GM18870 (cell line): ENCODE results near the gene PTPRG.
"Not testable (repeated sequence)": the region's sequence is repeated elsewhere in the genome, so short reads cannot be mapped to it uniquely, and the experiment has no call there.

Experiments used
- ATAC-seq: cut with Tn5 transposase; IDR thresholded peaks from one replicate; pipeline ENCODE4 v1.9.1; 2021; ENCODE audit warnings: moderate library complexity; ENCODE audit not compliant: unreplicated experiment

The PTPRG gene

GRCh38 chr3:61790411-61790810 lies 229.0 kb downstream of the PTPRG start:
- no peak for ATAC-seq

GRCh38 chr3:61793056-61793455 lies 231.7 kb downstream of the PTPRG start:
- no peak for ATAC-seq

- ATAC-seq, result no peak
Measured at GRCh38 chr3:61793521-61793920, 232.2 kb downstream of the PTPRG start.

- no peak for ATAC-seq
Measured at GRCh38 chr3:61794341-61794740, 233.0 kb downstream of the PTPRG start.

GRCh38 chr3:61794961-61795360 lies 233.6 kb downstream of the PTPRG start:
- ATAC-seq, result no peak

GRCh38 chr3:61796088-61796680 lies 234.8 kb downstream of the PTPRG start:
- ATAC-seq, result no peak

- no peak for ATAC-seq
Measured at GRCh38 chr3:61796911-61797310, 235.5 kb downstream of the PTPRG start.

- ATAC-seq, result no peak
Measured at GRCh38 chr3:61802772-61803171, 241.4 kb downstream of the PTPRG start.

- ATAC-seq, result no peak
Measured at GRCh38 chr3:61803983-61804382, 242.6 kb downstream of the PTPRG start.

GRCh38 chr3:61804782-61805181 lies 243.4 kb downstream of the PTPRG start:
- ATAC-seq, result no peak

- no peak for ATAC-seq
Measured at GRCh38 chr3:61805510-61806080, 244.2 kb downstream of the PTPRG start.

GRCh38 chr3:61806810-61807209 lies 245.4 kb downstream of the PTPRG start:
- ATAC-seq, result no peak

- no peak for ATAC-seq
Measured at GRCh38 chr3:61807865-61808276, 246.5 kb downstream of the PTPRG start.

- no peak for ATAC-seq
Measured at GRCh38 chr3:61808526-61808925, 247.2 kb downstream of the PTPRG start.

GRCh38 chr3:61808999-61809398 lies 247.6 kb downstream of the PTPRG start:
- ATAC-seq, result no peak

- ATAC-seq, result no peak
Measured at GRCh38 chr3:61809879-61810278, 248.5 kb downstream of the PTPRG start.

GRCh38 chr3:61810953-61811497 lies 249.7 kb downstream of the PTPRG start:
- no peak for ATAC-seq

GRCh38 chr3:61811652-61812051 lies 250.3 kb downstream of the PTPRG start:
- ATAC-seq, result no peak

- no peak for ATAC-seq
Measured at GRCh38 chr3:61812085-61812484, 250.7 kb downstream of the PTPRG start.

GRCh38 chr3:61812517-61812916 lies 251.1 kb downstream of the PTPRG start:
- ATAC-seq, result no peak

GRCh38 chr3:61813636-61814035 lies 252.3 kb downstream of the PTPRG start:
- ATAC-seq, result no peak

GRCh38 chr3:61814674-61815073 lies 253.3 kb downstream of the PTPRG start:
- no peak for ATAC-seq

GRCh38 chr3:61816304-61816703 lies 254.9 kb downstream of the PTPRG start:
- not testable (repeated sequence) for ATAC-seq
